Thyroid gland (tissue), 4 donors: ENCODE measurements around the gene XPC.

Experiments used
- POLR2A ChIP-seq, 2 donors: fragments of 450-650 bp; IDR thresholded peaks; one replicate each; pipeline ENCODE4 v1.6.1; 2017; ENCODE audit warnings: antibody characterized with exemption in 2 of 2, mild to moderate bottlenecking in 2 of 2, moderate library complexity in 1 of 2
- TF ChIP-seq, protein P1 (sequence below), 6 experiments: fragments of 200-600 bp in 3 of 6; fragments of 450-650 bp in 3 of 6; sonication (generic) in 3 of 6; IDR thresholded peaks; one replicate each; pipeline ENCODE4 v1.5.1; 2016 to 2019; ENCODE audit warnings: antibody characterized with exemption in 6 of 6, mild to moderate bottlenecking in 2 of 6, inconsistent platforms in 1 of 6, moderate library complexity in 1 of 6

DNA sequence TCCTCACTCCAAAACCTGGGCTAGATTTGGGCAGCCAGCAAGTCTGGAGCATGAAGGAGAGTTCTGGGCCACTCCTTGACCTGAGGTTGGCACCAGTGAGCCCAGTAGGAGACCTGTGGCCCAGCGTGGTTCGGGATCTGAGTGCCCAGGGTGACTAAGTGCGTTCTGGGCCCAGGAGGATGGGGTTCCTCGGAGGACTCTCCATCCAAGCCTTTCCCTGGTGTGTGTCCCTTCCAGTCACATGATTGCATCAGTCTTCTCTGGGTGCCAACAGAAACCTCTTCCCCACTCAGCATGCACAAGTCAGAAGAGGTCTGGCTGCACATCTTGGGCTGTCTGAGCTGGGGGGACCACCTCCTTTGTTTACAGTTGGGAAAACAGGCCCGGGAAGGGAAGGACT lies 38.6 kb downstream of the XPC start:
- TF ChIP-seq POLR2A (IDR thresholded peaks at IDR 0.05), result no peak
- TF ChIP-seq, protein P1, sequence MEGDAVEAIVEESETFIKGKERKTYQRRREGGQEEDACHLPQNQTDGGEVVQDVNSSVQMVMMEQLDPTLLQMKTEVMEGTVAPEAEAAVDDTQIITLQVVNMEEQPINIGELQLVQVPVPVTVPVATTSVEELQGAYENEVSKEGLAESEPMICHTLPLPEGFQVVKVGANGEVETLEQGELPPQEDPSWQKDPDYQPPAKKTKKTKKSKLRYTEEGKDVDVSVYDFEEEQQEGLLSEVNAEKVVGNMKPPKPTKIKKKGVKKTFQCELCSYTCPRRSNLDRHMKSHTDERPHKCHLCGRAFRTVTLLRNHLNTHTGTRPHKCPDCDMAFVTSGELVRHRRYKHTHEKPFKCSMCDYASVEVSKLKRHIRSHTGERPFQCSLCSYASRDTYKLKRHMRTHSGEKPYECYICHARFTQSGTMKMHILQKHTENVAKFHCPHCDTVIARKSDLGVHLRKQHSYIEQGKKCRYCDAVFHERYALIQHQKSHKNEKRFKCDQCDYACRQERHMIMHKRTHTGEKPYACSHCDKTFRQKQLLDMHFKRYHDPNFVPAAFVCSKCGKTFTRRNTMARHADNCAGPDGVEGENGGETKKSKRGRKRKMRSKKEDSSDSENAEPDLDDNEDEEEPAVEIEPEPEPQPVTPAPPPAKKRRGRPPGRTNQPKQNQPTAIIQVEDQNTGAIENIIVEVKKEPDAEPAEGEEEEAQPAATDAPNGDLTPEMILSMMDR (IDR thresholded peaks at IDR 0.05), result no peak
